ENCODE results near the gene ITSN2. TPM values are rescaled to one million over a fixed set of nuclear protein-coding genes. Genes with fewer than 3 reads are reported as not detected.

The ITSN2 gene
- total and polyA plus RNA-seq, 8 donors: 28.7 to 85.6 (median 38.7) TPM

GRCh38 chr2:24354957-24355356, 5.4 kb downstream of the ITSN2 start:
- H3K36me3 ChIP-seq: no peaks in the 10 kb centered on the region
- ATAC-seq: no peak
- no peak overlapping the region for H3K4me3 ChIP-seq
- H3K27me3 ChIP-seq: no peaks in the 10 kb centered on the region
- intact Hi-C loops (cut with DNase I): no loop called here
- H3K27ac ChIP-seq: peak overlapping the region in 1 of 2 donors; percentile 38
- no peak for TF ChIP-seq CTCF (IDR thresholded peaks at IDR 0.05)
- no peak for DNase-seq
- peaks cover 16 to 66% of the 10 kb centered on the region in 2 donors for H3K4me1 ChIP-seq
- H3K9me3 ChIP-seq: no peaks in the 10 kb centered on the region

GRCh38 chr2:24354395-24354794, 5.9 kb downstream of the ITSN2 start:
- intact Hi-C loops (cut with DNase I): no loop called here
- TF ChIP-seq CTCF (IDR thresholded peaks at IDR 0.05): no peak
- peak overlapping the region in 1 of 2 donors; percentile 38 for H3K27ac ChIP-seq
- H3K27me3 ChIP-seq: no peaks in the 10 kb centered on the region
- no peaks in the 10 kb centered on the region for H3K9me3 ChIP-seq
- H3K4me3 ChIP-seq: no peak overlapping the region
- no peaks in the 10 kb centered on the region for H3K36me3 ChIP-seq
- ATAC-seq (peak; percentile 25), DNase-seq (no peak)
- H3K4me1 ChIP-seq: peaks cover 16 to 70% of the 10 kb centered on the region in 2 donors

- no peak for TF ChIP-seq CTCF (IDR thresholded peaks at IDR 0.05)
- Histone ChIP-seq H3K27me3 (no peaks in the 10 kb centered on the region), H3K27ac (peak overlapping the region in 1 of 2 donors; percentile 38), H3K4me1 (peaks cover 16 to 66% of the 10 kb centered on the region in 2 donors), H3K36me3 (no peaks in the 10 kb centered on the region), H3K9me3 (no peaks in the 10 kb centered on the region), H3K4me3 (no peak overlapping the region)
- intact Hi-C loops (cut with DNase I): no loop called here
- ATAC-seq (no peak), DNase-seq (no peak)
Observed at GRCh38 chr2:24353973-24354372, 6.4 kb downstream of the ITSN2 start.

- Histone ChIP-seq H3K4me1 (peaks cover 16 to 60% of the 10 kb centered on the region in 2 donors), H3K9me3 (no peaks in the 10 kb centered on the region), H3K27me3 (no peaks in the 10 kb centered on the region), H3K27ac (no peak overlapping the region), H3K4me3 (no peak overlapping the region), H3K36me3 (no peaks in the 10 kb centered on the region)
- intact Hi-C loops (cut with DNase I): no loop called here
- TF ChIP-seq CTCF (IDR thresholded peaks at IDR 0.05): no peak
- DNase-seq (no peak), ATAC-seq (no peak)
Observed at GRCh38 chr2:24353364-24353763, 7.0 kb downstream of the ITSN2 start.

GRCh38 chr2:24352664-24353063, 7.7 kb downstream of the ITSN2 start:
- DNase-seq (no peak), ATAC-seq (no peak)
- H3K4me1 ChIP-seq: peaks cover 16 to 53% of the 10 kb centered on the region in 2 donors
- H3K27ac ChIP-seq: no peak overlapping the region
- no peak for TF ChIP-seq CTCF (IDR thresholded peaks at IDR 0.05)
- H3K36me3 ChIP-seq: no peaks in the 10 kb centered on the region
- no peak overlapping the region for H3K4me3 ChIP-seq
- H3K9me3 ChIP-seq: no peaks in the 10 kb centered on the region
- H3K27me3 ChIP-seq: no peaks in the 10 kb centered on the region
- intact Hi-C loops (cut with DNase I): no loop called here
